GM12872 (cell line): Measurements from ENCODE around the gene NUMB.

Experiments
- CTCF ChIP-seq: IDR thresholded peaks from 3 replicates; pipeline ENCODE4 v1.5.1; 2011; ENCODE audit warnings: low read depth, mild to moderate bottlenecking, low read length, moderate library complexity; ENCODE audit not compliant: insufficient read depth

Gene NUMB

GRCh38 chr14:73472185-73473114 is 14.1 kb upstream of the NUMB start:
- TF ChIP-seq CTCF, result peak; percentile 59

- TF ChIP-seq CTCF, result no peak
Measured at GRCh38 chr14:73471582-73472184, 13.3 kb upstream of the NUMB start.

GRCh38 chr14:73468828-73469375 is 10.6 kb upstream of the NUMB start:
- no peak for TF ChIP-seq CTCF

- no peak for TF ChIP-seq CTCF
Measured at GRCh38 chr14:73467800-73468199, 9.5 kb upstream of the NUMB start.

- TF ChIP-seq CTCF, result no peak
Measured at GRCh38 chr14:73467377-73467776, 9.0 kb upstream of the NUMB start.

- no peak for TF ChIP-seq CTCF
Measured at GRCh38 chr14:73466861-73467260, 8.5 kb upstream of the NUMB start.

GRCh38 chr14:73465823-73466532 is 7.6 kb upstream of the NUMB start:
- no peak for TF ChIP-seq CTCF
